Stimulated activated naive CD8-positive, alpha-beta T cell treated with anti-CD3 and anti-CD28 coated beads, Interleukin-15, Interleukin-2, amounts not matched to agents 100 ng/mL and 50 ng/mL, for 24 hours (primary cell): Measurements from ENCODE around the gene CTDP1.

ENCODE experiments used
- H3K27ac Mint-ChIP-seq: one replicate; pipeline ENCODE4 v1.8.0; 2021; ENCODE audit warnings: mild to moderate bottlenecking, mixed read lengths
- H3K27me3 Mint-ChIP-seq: one replicate; pipeline ENCODE4 v1.8.0; 2021; ENCODE audit warnings: mixed read lengths
- H3K36me3 Mint-ChIP-seq: one replicate; pipeline ENCODE4 v1.8.0; 2021; ENCODE audit warnings: low read depth, mixed read lengths
- H3K4me1 Mint-ChIP-seq: one replicate; pipeline ENCODE4 v1.8.0; 2021; ENCODE audit warnings: low read depth, mixed read lengths
- H3K4me3 Mint-ChIP-seq: one replicate; pipeline ENCODE4 v1.8.0; 2021; ENCODE audit warnings: mild to moderate bottlenecking, mixed read lengths
- H3K9me3 Mint-ChIP-seq: one replicate; pipeline ENCODE4 v1.8.0; 2021; ENCODE audit warnings: mixed read lengths

Gene CTDP1

DNA sequence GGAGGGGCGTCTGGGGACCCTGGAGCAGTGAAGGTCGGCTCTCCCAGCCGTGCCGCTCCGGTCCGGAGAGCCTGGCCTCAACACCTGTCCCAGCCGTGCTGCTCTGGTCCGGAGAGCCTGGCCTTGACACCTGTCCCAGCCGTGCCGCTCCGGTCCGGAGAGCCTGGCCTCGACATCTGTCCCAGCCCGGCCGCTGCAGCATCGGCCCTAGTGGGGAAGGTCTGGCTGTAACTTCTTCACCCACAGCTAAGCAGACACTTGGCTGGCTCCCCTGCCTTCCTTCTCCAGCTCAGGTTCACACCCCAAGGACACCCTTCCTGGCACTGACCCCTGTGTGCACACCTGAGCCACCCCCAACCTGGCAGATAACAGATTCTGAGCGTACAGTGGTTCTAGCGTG is 122.7 kb downstream of the CTDP1 start:
- peaks cover 24% of the 10 kb centered on the region for H3K4me1 Mint-ChIP-seq
- no peaks in the 10 kb centered on the region for H3K36me3 Mint-ChIP-seq
- H3K4me3 Mint-ChIP-seq, result no peak overlapping the region
- no peaks in the 10 kb centered on the region for H3K9me3 Mint-ChIP-seq
- H3K27me3 Mint-ChIP-seq, result peaks cover 19% of the 10 kb centered on the region
- no peak overlapping the region for H3K27ac Mint-ChIP-seq

DNA sequence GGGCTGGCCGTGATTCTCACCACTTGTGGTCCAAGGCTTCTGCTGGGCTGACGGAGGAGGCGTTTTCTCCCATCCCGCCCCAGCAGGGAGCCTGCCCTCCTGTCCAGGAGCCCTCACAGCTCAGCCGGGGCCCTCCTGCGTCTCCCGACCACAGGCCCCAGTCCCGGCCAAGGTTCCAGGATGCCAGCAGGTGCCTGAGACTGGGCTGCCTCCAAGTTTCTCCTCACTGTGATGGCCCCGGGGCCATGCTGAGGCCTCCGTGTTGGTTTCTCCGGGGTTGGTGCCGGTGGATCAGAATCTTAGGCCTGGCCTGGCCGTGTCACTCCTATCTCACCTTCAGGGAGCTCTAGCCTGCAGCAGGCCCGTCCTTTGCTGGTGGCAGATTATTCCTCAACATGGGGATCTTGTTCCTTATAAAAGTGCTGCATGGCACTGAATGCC is 124.0 kb downstream of the CTDP1 start:
- Mint-ChIP-seq H3K27ac (no peak overlapping the region), H3K36me3 (no peaks in the 10 kb centered on the region), H3K27me3 (peaks cover 16% of the 10 kb centered on the region), H3K4me3 (no peak overlapping the region), H3K4me1 (peaks cover 21% of the 10 kb centered on the region), H3K9me3 (no peaks in the 10 kb centered on the region)
